Measurements from ENCODE around the gene GPR42.

Gene GPR42, protein sequence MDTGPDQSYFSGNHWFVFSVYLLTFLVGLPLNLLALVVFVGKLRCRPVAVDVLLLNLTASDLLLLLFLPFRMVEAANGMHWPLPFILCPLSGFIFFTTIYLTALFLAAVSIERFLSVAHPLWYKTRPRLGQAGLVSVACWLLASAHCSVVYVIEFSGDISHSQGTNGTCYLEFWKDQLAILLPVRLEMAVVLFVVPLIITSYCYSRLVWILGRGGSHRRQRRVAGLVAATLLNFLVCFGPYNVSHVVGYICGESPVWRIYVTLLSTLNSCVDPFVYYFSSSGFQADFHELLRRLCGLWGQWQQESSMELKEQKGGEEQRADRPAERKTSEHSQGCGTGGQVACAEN

DNA sequence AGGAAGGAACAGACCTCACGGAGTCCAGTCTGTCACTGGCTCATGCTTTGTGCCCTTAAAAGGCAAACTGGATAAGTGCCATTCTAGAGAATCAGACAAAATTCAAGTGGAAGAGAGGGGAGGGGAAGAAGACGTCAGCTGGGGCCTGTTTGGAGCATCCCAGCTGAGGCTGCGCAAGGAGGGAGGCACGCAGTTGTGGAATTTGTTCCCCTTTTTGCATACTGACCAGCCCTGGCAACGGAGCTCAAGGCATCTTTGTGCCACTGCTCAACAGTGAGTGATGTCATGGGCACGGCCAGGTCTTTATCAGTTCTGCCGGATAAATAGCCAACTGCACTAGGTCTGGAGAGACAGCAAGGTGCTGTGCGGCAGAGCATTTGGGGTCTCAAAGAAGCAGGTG lies at the start of gene GPR42:
Gene GPR42 (plus strand): TSS at position 347 of the 400 bp plus-strand sequence. CDS start 292 bp downstream, outside the sequence.
- no peak for DNase-seq (ENCODE audit: low read depth in 2 of 2)

DNA sequence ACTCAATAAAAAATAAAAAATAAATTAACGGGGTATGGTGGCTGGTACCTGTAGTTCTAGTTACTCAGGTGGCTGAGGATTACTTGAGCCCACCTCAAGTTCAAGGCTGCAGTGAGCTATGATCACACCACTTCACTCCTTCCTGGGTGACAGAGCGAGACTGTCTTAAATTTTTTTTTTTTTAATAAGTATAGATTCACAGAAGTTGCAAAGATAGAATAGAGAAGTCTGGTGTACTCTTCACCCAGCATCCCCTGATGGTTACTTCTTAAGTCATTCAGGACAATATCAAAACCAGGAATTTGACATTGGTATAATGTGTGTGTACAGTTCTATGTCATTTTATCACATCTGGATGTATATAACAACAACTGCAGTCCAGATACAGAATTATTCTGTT lies 49.6 kb upstream of the GPR42 start:
- DNase-seq (ENCODE audit: low read depth in 2 of 2) = no peak

DNA sequence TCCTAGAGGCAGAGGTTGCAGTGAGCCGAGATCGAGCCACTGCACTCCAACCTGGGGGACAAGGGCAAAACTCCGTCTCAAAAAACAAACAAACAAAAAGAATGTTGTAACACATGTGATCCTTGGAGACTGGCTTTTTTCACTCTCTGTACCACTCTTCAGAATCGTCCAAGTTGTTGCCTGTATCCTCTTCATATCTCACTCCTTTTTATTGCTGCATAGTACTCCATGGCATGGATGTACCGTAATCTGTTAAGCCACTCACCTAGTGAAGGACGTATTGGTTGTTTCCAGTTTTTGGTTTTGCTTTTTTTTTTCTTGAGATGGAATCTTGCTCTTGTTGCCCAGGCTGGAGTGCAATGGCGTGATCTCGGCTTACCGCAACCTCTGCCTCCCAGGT lies 48.9 kb upstream of the GPR42 start:
- no peak for DNase-seq (ENCODE audit: low read depth in 2 of 2)

DNA sequence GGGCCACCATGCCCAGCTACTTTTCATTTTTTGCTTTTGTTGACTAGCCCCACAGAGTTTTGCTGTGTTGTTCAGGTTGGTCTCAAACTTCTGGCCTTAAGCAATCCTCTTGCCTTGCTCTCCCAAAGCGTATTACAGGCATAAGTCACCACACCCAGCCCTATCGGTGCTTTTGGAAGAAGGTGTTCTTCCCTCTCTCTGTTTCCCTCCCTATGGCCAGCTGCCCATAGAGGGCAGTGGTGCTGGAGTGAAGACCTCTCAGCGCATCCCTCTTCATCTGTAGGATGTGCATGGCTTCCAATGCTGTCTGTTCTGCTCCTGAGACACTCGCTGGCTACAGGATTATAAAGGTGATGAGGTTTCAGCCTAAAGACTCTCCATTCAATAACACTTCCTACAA lies 43.2 kb upstream of the GPR42 start:
- no peak for DNase-seq (ENCODE audit: low read depth in 2 of 2)

DNA sequence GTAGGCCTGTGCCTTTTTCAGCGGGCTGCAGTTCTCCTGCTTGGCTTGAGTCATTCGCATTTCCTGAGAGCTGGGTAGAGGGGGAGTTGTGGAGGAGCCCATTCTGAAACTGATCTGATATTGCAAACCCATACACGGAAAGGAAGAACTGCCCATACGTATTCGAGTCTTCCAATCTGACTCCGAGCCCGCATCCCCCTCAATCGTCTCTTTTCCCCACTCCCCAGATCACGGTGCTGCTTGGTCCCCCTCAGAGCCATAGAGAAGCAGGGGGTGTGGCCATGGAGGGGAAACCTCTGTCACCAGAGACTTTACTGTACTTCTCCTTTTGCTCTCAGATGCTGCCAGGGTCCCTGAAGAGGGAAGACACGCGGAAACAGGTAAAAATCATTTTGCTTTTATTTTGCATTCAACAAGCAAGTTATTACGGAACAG lies 42.0 kb upstream of the GPR42 start, which contains the start of gene CD22:
Gene CD22 (plus strand): TSS at position 337 of the 435 bp plus-strand sequence. CDS start 2,854 bp downstream, outside the sequence.
- no peak for DNase-seq (ENCODE audit: low read depth in 2 of 2)

DNA sequence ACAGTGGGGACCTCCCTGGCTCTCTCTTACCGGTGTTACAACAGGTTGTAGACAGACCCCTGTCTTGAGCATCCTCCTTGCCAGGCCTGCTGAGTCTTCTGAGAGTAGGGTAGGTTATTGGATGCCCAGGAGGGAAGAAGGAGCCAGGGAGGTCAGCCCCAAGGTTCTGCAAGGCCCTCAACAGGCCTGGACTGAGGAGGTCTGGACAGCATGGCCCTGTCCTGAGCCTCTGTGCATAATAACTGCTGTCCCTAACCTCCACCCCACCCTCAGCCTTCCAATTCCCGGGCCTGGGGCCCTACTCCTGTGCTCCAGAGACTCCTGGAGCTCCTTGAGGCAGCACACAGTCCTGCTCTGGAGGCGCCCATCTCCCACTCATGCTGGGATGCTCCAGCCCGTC lies 41.5 kb upstream of the GPR42 start:
- no peak for DNase-seq (ENCODE audit: low read depth in 2 of 2)

DNA sequence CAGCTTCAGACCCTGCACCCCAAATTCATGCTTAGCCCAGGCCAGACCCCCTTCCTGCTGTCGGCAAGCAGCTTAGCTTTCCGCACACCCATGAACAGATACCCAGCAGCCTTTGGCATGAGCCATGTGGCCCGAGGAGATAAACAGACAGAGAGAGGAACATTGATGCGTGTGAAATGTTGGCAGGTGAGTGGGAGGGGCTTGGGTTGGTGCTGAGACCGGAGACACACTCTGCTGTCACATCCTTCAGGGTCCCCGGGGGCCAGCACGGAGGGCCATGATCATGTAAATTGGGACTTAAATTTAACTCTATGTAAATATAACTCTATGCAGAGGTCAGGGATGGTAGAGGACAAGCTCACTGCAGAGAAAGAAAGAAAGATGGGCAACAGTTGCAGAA lies 40.4 kb upstream of the GPR42 start:
- no peak for DNase-seq (ENCODE audit: low read depth in 2 of 2)

DNA sequence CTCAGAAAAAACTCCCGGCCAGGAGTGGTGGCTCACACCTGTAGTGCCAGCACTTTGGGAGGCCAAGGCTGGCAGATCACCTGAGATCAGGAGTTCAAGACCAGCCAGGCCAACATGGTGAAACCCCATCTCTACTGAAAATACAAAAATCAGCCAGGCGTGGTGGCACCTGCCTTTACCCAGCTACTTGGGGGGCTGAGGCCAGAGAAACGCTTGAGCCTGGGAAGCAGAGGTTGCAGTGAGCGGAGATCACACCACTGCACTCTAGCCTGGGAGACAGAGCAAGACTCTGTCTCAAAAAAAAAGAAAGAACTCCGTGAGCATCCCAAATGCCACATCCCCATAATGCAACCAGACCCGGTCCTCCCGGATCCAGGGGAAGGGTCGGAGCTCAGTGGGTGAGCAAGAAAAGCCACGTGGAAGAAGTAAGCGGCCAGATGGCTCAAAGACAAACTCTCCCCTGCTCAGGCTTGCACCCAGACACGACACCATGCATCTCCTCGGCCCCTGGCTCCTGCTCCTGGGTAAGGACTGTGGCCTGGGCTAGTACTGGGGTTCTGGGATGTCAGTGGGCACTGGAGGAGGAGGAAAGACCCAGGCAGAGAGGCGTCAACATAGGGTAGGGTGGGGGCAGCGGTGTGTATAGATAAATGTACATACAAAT lies 39.2 kb upstream of the GPR42 start:
- DNase-seq (ENCODE audit: low read depth in 2 of 2) = no peak

DNA sequence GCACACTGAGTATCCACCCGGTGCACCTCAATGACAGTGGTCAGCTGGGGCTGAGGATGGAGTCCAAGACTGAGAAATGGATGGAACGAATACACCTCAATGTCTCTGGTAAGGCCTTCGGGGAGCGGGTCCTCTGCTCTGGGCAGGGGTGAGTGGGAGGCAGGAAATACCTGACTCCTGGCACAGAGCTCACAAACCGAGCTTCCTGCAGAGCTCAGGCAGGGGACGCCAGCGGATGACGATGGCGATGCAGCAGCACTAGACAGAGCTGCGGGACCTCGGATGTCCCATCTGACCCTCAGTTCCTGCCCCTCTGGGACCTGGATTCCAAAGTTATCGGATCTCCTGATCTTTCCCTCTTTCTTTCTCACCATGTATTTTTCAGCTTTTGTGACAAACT lies 38.1 kb upstream of the GPR42 start:
- no peak for DNase-seq (ENCODE audit: low read depth in 2 of 2)

DNA sequence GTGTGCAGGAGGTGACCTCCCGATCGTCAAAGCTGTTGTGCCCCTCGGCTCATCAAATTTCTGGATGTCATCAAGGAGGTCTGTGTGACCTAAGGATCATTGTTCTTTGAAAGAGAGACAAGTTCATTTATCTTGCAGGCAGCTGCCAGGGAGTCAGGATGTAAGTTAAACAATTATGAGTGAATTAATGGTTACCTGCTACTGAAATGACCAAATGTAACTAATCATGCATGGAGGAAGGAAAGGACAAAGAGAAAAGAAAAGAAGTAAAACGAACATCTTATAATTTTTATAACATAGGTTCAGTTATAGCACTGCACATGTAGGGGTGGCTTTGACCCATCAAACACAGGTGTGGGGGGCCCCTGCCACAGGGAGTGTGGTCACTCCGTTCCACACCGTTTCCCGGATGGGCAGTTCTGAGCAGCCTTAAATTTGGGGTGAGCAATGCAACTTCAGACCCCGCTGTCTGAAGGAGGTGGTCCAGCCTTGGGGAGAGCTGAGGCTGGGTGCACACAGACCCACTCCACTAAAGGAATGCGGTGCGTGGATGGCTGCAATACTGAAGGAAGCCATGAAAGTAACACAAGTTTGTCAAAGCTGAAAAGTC lies 36.6 kb upstream of the GPR42 start:
- DNase-seq (ENCODE audit: low read depth in 2 of 2) = no peak

DNA sequence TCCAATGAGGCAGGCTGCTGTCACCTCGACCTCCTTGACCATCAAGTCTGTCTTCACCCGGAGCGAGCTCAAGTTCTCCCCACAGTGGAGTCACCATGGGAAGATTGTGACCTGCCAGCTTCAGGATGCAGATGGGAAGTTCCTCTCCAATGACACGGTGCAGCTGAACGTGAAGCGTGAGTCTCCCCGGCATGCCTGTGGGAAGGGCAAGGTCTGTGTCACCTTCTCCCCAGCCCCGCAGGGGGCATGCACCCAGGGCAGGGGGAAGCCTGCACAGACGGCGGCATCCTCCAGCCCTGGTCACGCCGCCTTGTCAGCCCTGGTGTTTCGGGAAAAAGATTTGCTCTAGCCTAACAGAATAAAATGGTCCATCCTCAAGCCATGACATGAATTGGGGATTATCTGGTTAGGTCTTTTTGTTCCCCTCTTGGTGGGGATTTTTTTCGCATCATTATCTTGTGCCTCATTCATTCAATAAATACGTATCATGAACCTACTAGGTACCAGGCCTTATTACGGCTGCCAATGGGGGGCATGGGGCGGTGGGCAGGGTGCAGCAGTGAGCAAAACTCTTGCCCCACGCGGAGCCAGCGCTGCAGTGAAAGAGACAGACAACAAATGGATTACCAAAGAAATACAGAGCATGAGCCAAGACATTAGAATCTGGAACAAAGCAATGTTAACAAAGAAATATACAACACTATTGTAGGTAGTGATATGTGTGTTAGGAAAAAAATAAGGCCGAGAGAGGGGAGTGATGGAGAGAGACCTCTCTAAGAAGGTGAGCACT lies 34.5 kb upstream of the GPR42 start:
- DNase-seq (ENCODE audit: low read depth in 2 of 2) = no peak

DNA sequence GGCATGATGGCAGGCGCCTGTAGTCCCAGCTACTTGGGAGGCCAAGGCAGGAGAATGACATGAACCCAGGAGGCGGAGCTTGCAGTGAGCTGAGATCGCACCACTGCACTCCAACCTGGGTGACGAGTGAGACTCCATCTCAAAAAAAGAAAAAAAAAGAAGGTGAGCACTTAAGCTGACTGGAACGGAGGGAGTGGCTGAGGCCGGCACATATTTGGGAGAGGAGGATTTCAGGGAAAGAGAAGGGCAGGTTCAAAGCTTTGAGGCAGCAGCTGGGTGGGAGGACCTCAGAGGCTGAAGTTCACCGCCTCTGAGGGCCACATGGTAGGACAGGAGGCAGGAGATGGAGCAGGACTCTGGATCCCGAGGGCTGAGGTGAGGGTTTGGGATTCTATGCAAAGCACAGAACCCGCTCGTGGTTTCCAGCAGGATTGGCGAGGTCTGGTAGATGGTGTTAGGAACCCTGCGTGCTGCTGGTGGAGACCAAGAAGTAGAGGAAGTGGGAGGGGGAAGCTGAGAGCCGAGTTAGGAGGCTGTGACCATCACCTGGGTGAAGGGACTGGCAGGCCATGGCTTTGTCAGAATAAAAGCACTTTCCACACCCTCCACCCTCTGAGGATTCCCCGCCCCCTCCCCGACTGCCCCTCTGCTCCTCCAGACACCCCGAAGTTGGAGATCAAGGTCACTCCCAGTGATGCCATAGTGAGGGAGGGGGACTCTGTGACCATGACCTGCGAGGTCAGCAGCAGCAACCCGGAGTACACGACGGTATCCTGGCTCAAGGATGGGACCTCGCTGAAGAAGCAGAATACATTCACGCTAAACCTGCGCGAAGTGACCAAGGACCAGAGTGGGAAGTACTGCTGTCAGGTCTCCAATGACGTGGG lies 33.5 kb upstream of the GPR42 start:
- DNase-seq (ENCODE audit: low read depth in 2 of 2) = no peak

DNA sequence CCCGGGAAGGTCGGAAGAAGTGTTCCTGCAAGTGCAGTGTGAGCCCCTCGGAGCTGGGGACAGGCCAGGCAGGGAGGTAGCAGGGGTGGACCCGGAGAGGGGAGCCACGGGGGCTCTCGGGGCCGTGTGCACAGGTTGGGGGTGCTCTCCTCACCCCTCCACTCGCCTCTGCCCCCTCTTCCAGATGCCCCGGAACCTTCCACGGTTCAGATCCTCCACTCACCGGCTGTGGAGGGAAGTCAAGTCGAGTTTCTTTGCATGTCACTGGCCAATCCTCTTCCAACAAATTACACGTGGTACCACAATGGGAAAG lies 32.9 kb upstream of the GPR42 start:
- DNase-seq (ENCODE audit: low read depth in 2 of 2) = no peak

DNA sequence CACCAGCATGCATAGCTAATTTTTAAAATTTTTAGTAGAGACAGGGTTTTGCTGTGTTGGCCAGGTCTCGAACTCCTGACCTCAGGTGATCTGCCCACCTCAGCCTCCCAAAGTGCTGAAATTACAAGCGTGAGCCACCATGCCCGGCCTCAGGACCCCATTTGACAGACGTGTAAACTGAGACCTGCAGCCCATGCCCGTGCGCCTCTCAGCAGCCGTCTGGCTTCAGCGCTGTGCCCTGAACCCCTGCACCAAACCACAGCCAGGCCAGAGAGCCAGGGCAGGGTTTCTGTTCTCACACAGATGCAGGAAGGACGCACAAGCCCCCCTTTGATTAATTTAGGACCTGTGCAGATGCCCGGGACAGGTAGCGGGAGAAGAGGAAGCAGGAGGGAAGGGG lies 30.4 kb upstream of the GPR42 start:
- no peak for DNase-seq (ENCODE audit: low read depth in 2 of 2)

DNA sequence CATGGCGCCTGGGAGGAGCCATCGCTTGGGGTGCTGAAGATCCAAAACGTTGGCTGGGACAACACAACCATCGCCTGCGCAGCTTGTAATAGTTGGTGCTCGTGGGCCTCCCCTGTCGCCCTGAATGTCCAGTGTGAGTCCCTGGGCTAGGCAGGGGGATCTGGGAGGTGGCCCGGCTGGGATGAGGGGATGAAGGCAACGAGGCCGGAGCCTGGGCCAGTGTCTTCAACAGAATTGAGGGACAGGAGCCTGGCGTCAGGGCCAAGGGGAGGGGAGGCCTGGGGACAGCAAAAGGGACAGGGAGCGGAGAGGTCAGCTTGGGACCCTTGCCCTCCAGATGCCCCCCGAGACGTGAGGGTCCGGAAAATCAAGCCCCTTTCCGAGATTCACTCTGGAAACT lies 29.9 kb upstream of the GPR42 start:
- no peak for DNase-seq (ENCODE audit: low read depth in 2 of 2)

DNA sequence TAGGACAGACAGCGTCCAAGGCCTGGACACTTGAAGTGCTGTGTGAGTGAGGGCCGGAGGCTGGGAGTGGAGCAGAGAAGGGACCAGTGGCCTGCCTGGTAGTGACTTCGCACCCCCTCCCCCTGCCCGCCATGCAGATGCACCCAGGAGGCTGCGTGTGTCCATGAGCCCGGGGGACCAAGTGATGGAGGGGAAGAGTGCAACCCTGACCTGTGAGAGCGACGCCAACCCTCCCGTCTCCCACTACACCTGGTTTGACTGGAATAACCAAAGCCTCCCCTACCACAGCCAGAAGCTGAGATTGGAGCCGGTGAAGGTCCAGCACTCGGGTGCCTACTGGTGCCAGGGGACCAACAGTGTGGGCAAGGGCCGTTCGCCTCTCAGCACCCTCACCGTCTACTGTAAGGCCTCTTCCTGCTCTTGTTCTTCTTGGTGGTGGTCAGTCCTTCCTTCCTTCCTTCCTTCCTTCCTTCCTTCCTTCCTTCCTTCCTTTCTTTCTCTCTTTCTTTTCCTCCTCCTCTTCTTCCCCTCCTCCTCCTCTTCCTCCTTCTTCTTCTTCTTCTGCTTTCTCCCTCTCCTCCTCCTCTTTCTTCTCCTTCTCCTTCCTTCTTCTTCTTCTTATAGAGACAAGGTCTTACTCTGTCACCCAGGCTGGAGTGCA lies 29.2 kb upstream of the GPR42 start:
- no peak for DNase-seq (ENCODE audit: low read depth in 2 of 2)

DNA sequence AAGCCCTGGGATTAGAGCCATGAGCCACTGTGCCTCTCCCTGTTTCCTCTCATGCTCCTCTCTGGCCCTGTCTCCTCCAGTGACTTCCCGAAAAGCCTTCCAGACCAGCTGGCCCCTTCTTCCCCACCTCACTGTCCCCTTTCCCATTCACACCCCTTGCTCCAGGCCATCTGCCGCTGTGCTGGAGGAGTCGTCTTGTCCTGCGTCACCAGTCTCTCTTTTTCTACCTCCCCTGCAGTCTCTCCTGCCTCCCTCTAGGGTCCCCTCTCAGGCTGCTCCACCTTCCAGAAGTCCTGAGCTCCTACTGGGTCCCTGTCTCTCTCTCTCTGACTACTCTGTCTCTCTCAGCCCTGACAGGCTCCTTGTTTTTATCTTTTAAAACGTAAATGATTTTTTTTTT lies 28.4 kb upstream of the GPR42 start:
- DNase-seq (ENCODE audit: low read depth in 2 of 2) = no peak

DNA sequence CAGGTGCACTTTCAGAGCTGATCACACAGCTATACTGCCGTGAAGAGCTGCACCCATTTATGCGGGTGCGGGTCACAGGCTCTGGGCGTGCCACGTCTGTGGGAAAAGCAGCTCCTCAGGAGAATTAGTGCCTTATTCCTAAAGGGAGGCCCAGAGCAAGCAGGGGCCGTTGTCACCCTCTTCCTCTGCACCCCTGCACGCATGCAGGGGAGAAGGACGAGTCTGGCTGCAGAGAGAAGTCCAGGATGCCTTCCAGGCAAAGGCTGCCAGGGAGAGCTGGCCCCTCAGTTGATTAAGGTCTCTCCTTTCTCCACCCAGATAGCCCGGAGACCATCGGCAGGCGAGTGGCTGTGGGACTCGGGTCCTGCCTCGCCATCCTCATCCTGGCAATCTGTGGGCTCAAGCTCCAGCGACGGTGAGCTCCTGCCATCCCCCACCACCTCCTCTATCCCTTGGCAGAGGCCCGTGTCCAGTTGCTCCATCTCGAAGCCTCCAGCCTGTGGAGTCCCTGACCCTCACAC lies 26.3 kb upstream of the GPR42 start:
- no peak for DNase-seq (ENCODE audit: low read depth in 2 of 2)

DNA sequence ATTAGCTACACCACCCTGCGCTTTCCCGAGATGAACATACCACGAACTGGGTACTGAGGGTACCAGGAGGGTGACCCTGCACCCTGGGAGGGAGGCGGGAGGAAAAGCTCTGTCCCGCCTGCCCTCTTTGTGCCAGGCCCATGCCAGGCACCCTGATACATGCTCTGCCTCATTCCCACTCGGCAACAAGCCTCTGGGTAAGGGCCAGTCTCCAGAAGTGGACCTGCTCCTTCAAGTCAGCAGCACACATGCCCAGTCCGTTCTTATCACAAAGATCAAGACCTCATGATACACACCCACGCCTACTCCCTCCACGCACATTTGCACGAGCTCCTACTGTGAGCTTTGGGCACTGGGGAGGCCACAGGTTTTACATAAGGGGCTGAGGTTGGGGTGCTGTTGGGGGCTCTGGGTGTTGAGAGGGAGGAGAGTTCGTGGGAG lies 25.2 kb upstream of the GPR42 start:
- DNase-seq (ENCODE audit: low read depth in 2 of 2) = no peak
